B cell (primary cell): ENCODE data around the gene ZNF750. TPM values are rescaled to one million over a fixed set of nuclear protein-coding genes. Genes with fewer than 3 reads are reported as not detected.
A peak's percentile ranks its signal among the peaks of the same experiment; 100 is the strongest.

ENCODE experiments used
- ATAC-seq: fragments of 200-7000 bp; cut with Tn5 transposase; one replicate; pipeline ENCODE4 v1.10.0; 2021; ENCODE audit warnings: low read depth, mild to moderate bottlenecking, moderate number of reproducible peaks, moderate library complexity
- CTCF ChIA-PET: fragments of 350-600 bp; sonication (Branson Sonifier 250); formaldehyde crosslinking; loops from one replicate; lab custom pipeline; 2021; ENCODE audit warnings: antibody characterized with exemption, inconsistent platforms; lab: Charles Lee
- POLR2A ChIA-PET: fragments of 350-600 bp; sonication (Branson Sonifier 250); formaldehyde crosslinking; loops from one replicate; lab custom pipeline; 2021; ENCODE audit warnings: antibody characterized with exemption; lab: Charles Lee
- DNase-seq: peaks from one replicate; pipeline ENCODE4 v3.0.0; 2013
- H2AFZ ChIP-seq: 2 replicates; pipeline ENCODE4 v1.6.1; 2012; ENCODE audit warnings: mild to moderate bottlenecking, low read depth, low read length; ENCODE audit not compliant: insufficient read depth, poor library complexity, severe bottlenecking
- H3K27ac ChIP-seq, 2 donors: 1 replicate in 1 of 2; 2 replicates in 1 of 2; pipeline ENCODE4 v1.5.1; 2012 to 2013; ENCODE audit warnings: low read length in 2 of 2, mild to moderate bottlenecking in 2 of 2, moderate library complexity in 1 of 2
- H3K27me3 ChIP-seq, 4 experiments: fragments of 200-600 bp in 1 of 4; sonication (generic) in 1 of 4; replicated peaks in 1 of 4; 1 replicate in 2 of 4; 2 replicates in 2 of 4; pipeline versions ENCODE4 v1.6.1 to v1.7.0; 2013 to 2016; ENCODE audit warnings: low read length in 3 of 4, mild to moderate bottlenecking in 2 of 4, mixed read lengths in 1 of 4, moderate library complexity in 1 of 4; ENCODE audit not compliant: insufficient read depth in 4 of 4, control insufficient read depth in 3 of 4; ENCODE audit errors: control extremely low read depth in 1 of 4
- H3K36me3 ChIP-seq, 2 experiments: replicated peaks in 1 of 2; 1 replicate in 1 of 2; 2 replicates in 1 of 2; pipeline versions ENCODE4 v1.6.1 to v1.7.1; 2013; ENCODE audit warnings: low read length in 1 of 2; ENCODE audit not compliant: insufficient read depth in 2 of 2, control insufficient read depth in 1 of 2; ENCODE audit errors: control extremely low read depth in 1 of 2, extremely low read depth in 1 of 2
- H3K4me1 ChIP-seq, 2 donors: fragments of 200-600 bp in 1 of 2; sonication (generic) in 1 of 2; 1 replicate in 1 of 2; 2 replicates in 1 of 2; pipeline versions ENCODE4 v1.5.1 to v1.6.1; 2013 to 2017; ENCODE audit warnings: low read length in 2 of 2; ENCODE audit not compliant: control insufficient read depth in 2 of 2, insufficient read depth in 2 of 2
- H3K4me2 ChIP-seq: replicated peaks from 2 replicates; pipeline ENCODE3; 2012; ENCODE audit warnings: mild to moderate bottlenecking, low read depth, low read length; ENCODE audit not compliant: poor library complexity, severe bottlenecking
- H3K4me3 ChIP-seq, 5 experiments: fragments of 200-600 bp in 1 of 5; sonication (generic) in 1 of 5; 1 replicate in 3 of 5; 2 replicates in 2 of 5; pipeline versions ENCODE4 v1.5.1 to v1.7.0; 2011 to 2016; ENCODE audit warnings: low read length in 4 of 5, mild to moderate bottlenecking in 4 of 5, low read depth in 2 of 5, control low read depth in 1 of 5, moderate library complexity in 1 of 5; ENCODE audit not compliant: insufficient read depth in 1 of 5; ENCODE audit errors: control extremely low read depth in 1 of 5, extremely low read depth in 1 of 5
- H3K79me2 ChIP-seq: fragments of 200-600 bp; sonication (generic); one replicate; pipeline ENCODE4 v1.6.0; 2016; ENCODE audit warnings: low read length; ENCODE audit not compliant: control insufficient read depth, insufficient read depth
- H3K9ac ChIP-seq: fragments of 200-600 bp; sonication (generic); 2 replicates; pipeline ENCODE4 v1.6.1; 2017; ENCODE audit warnings: mild to moderate bottlenecking, low read length, moderate library complexity
- H3K9me3 ChIP-seq, 3 donors: one replicate each; pipeline versions ENCODE4 v1.6.1 to v1.7.1; 2013; ENCODE audit warnings: low read length in 2 of 3; ENCODE audit not compliant: control insufficient read depth in 2 of 3, insufficient read depth in 1 of 3; ENCODE audit errors: control extremely low read depth in 1 of 3
- H4K20me1 ChIP-seq: 2 replicates; pipeline ENCODE4 v1.6.0; 2012; ENCODE audit warnings: mild to moderate bottlenecking, low read length; ENCODE audit not compliant: insufficient read depth, control insufficient read depth, poor library complexity, severe bottlenecking
- H3K27ac Mint-ChIP-seq: one replicate; pipeline ENCODE4 v1.8.0; 2021; ENCODE audit warnings: mixed read lengths
- H3K27me3 Mint-ChIP-seq: one replicate; pipeline ENCODE4 v1.8.0; 2021; ENCODE audit warnings: mixed read lengths
- H3K4me1 Mint-ChIP-seq: one replicate; pipeline ENCODE4 v1.8.0; 2021; ENCODE audit warnings: mixed read lengths
- H3K4me3 Mint-ChIP-seq: one replicate; pipeline ENCODE4 v1.8.0; 2021; ENCODE audit warnings: mixed read lengths
- H3K9me3 Mint-ChIP-seq: one replicate; pipeline ENCODE4 v1.8.0; 2022; ENCODE audit warnings: mixed read lengths; ENCODE audit not compliant: insufficient read depth
- CTCF ChIP-seq: fragments of 200-600 bp; IDR thresholded peaks from one replicate; pipeline ENCODE4 v1.8.0; 2022; ENCODE audit warnings: antibody characterized with exemption, mild to moderate bottlenecking
- EZH2 ChIP-seq: IDR thresholded peaks from 2 replicates; pipeline ENCODE4 v1.6.1; 2012; ENCODE audit warnings: borderline replicate concordance, low read depth, mild to moderate bottlenecking, moderate library complexity, low read length; ENCODE audit not compliant: insufficient read depth, poor library complexity, severe bottlenecking
- WGBS: methylation state at CpG from one replicate; pipeline ENCODE4 v1.1.5; 2013; ENCODE audit warnings: missing lambda C conversion rate; ENCODE audit not compliant: insufficient coverage; 5-methylcytosine and 5-hydroxymethylcytosine counted together
- intact Hi-C: fragments of 100-400 bp; cut with micrococcal nuclease; formaldehyde crosslinking; loops from one replicate; pipeline ENCODE4 v1.10.0; 2022
- polyA plus RNA-seq: library from polyadenylated mRNA; depleted of rRNA; stranded (reverse); fragments of >200 nt; gene quantifications from 2 replicates; pipeline ENCODE4 v1.2.3, GENCODE V29; 2012
- total RNA-seq, 2 donors: library from RNA; stranded (reverse); fragments of 120-200 nt in 1 of 2; gene quantifications; 1 replicate in 1 of 2; 2 replicates in 1 of 2; pipeline versions ENCODE4 v1.2.3 to v1.2.4, GENCODE V29; 2013 to 2022

Gene ZNF750
- total and polyA plus RNA-seq, 2 donors (not counting 1 experiment from before 2014, with no cell fraction given): not detected

DNA sequence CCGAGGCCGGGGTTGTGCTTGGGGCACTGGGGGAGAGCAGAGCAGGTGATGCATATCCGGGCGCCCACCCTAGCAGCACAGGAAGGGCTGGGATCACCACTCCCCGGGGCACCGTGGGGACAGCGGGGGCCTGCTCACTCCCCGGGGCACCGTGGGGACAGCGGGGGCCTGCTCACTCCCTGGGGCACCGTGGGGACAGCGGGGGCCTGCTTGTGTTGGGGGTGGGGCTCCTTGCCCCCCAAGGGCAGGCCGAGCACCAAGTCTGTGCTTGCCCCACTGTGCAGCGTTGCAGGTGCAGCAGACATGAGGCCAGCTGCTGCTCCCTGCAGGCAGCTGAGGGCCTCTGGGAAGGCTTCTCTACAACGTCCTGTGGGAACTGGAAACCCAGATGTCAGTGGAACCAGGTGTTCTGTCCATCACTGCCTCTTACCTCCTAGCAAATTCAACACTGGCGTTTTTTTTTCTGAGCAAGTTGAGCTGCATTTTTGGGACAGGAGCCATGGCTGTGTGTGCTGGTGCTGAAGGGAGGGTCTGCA is 25.0 kb upstream of the ZNF750 start:
- Histone ChIP-seq H3K9me3 (peaks cover 0 to 3% (median 0%) of the 10 kb centered on the region in 3 donors), H3K4me1 (peaks cover 64 to 71% of the 10 kb centered on the region in 2 donors), H3K27me3 (peaks cover 0 to 18% (median 0%) of the 10 kb centered on the region in 4 experiments), H3K4me2 (peak overlapping the region; percentile 60), H3K4me3 (no peak overlapping the region), H3K36me3 (no peaks in the 10 kb centered on the region), H3K79me2 (peaks cover 21% of the 10 kb centered on the region), H2AFZ (no peak overlapping the region), H4K20me1 (peaks cover 88% of the 10 kb centered on the region), H3K27ac (no peak overlapping the region), H3K9ac (peak overlapping the region; percentile 3)
- intact Hi-C loops: loop anchor here (2.0 kb wide), 1 partner anchor 50 kb away; no protein-coding TSS in a partner anchor
- no peaks in the 10 kb centered on the region for H3K9me3 Mint-ChIP-seq
- peaks cover 8% of the 10 kb centered on the region for H3K27me3 Mint-ChIP-seq
- ChIA-PET CTCF (interaction anchor here (0.9 to 2.8 kb wide), 8 partner anchors 10 to 335 kb away, joined by 4 to 35 read pairs (median 9); no protein-coding TSS in a partner anchor), POLR2A (interaction anchor here (1.5 to 2.0 kb wide), 4 partner anchors 8 to 83 kb away, joined by 5 to 12 read pairs (median 10); no protein-coding TSS in a partner anchor)
- peak overlapping the region; percentile 85 for H3K4me3 Mint-ChIP-seq
- 4% methylated on average over 9 of the region's 16 CpGs for WGBS
- DNase-seq (no peak), ATAC-seq (no peak)
- no peak for TF ChIP-seq EZH2
- TF ChIP-seq CTCF: no peak
- peak overlapping the region; percentile 93 for H3K27ac Mint-ChIP-seq
- peaks cover 76% of the 10 kb centered on the region for H3K4me1 Mint-ChIP-seq
